HG02943 (cell line): ENCODE results near the gene LRRC8E.
"Not testable (repeated sequence)": the region's sequence is repeated elsewhere in the genome, so short reads cannot be mapped to it uniquely, and the experiment has no call there.

ENCODE experiments used
- ATAC-seq: cut with Tn5 transposase; IDR thresholded peaks from one replicate; pipeline ENCODE4 v1.9.1; 2021; ENCODE audit warnings: mild to moderate bottlenecking, low read depth, moderate library complexity; ENCODE audit not compliant: unreplicated experiment

The LRRC8E gene

DNA sequence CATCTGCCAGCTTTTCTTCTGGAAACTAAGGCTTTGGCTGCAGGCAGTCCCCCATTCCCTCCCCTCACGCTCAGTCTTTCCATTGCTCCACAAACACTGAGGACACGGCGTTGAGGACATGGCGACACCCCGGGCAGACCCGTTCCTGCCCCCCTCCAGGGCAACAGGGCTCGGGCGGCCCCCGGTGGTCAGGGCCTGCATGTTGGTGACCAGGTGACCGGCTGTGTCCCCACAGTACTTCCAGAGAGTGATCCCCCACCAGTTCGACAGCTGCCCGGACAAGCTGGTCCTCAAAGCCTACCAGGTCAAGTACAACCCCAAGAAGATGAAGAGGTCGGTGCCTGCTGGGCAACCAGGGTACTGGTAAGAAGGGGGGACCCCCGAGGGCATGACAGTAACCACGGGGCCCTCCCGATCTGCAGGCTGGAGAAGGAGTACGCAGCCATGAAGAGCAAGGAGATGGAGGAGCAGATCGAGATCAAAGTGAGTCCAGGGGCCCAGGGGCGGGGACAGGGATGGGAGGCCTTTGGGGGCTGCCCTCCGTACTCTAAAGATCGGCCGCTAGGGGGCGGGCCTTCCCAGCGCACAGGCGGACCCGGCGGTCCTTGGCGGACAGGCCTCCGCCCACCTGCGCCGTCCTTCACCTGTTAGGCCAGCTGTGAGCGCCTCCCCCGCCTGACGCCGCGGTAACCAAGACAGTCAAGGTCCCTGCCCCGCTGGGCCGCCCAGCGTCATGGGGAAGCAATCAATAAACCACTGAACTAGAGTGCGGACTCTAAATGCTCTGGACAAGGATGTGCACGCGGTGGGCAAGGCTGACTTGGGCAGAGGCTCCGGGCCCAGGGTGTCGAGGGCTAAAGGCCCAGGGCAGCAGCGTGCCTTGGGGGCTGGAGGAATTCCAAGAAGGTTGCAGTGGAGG, 35.2 kb upstream of the LRRC8E start:
- no peak for ATAC-seq

DNA sequence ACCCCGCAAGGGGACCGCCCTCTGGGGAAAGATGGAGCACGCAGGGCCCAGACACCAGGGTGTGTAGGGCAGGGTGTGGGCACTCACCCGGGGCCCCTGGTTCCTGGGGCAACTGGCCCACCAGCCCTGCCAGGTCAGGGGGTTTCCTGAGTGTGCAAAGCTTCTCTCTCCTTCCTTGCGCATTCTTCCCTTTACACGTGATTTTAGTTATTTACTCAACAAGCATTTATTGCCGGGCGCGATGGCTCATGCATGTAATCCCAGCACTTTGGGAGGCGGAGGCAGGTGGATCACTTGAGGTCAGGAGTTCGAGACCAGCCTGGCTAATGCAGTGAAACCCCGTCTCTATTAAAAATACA, 34.6 kb upstream of the LRRC8E start:
- ATAC-seq: no peak

GRCh38 chr19:7855426-7856108, 32.7 kb upstream of the LRRC8E start:
- no peak for ATAC-seq

DNA sequence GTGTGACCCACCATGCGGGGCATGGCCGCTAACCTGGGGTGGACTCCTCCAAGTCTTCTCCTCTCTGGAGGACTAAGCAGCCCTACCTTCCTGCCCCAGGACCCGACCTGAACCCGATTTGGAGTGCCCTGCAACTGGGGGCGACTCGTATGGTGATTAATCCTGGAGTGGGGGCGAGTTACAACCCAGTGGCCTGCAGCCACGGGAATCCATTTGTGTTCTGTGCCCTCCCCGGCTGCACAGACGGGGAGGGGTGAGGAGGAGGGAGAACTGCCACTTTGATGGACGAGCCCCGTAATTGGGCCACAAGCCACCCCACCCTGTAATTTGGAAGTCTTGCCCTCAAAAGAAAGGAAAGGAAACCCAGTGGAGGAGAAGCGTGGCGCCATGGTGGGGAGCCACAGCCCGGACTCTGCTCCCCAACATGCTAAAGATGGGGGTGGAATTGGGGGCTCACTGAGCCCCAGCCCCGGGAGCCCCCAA, 32.2 kb upstream of the LRRC8E start:
- no peak for ATAC-seq

DNA sequence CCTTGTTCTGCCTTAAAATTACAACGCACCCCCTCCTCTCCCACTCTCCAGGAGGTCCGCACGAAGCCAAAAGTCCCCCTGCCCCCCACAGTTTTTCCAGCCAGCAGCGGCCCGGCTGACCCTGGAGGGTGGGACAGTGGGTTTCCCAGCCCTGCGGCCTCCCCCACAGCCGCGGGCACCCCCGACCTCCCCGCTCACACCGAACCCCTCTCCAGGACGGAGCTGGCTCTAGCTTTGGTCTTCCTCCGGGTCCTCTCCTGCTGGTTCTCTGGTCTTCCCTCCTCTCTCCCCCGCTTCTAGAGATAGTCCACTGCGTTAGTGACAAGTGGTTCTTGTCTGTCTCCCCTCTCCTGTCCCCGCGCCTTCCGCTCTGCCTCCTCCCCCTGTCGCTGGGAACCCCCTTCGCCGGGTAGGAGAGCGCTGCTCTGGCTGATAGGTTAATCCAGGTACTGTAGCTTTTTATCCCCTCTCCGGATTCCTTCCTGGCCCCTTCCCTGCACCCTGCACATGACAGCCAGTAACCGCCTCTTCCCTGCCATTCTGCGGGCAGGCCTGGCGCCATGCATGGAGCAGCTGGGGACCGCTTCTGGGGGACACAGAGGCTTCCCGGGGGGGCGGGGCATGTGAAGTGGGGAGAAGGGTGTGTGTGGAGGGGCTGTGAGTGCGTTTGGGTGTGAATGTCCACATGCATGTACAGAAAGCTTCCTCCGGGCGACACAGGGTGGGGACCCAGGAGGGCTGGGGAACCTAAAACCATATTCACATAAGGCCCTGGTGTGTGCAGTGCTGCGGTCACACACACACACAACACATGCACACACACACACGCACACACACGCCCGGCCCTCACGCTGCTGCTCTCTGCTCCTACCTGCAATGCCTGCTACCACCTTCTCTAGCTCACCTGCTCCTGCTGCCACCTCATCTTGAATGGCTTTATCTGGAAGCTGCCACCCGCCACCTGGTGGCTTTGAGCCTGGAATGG, 31.3 kb upstream of the LRRC8E start:
- no peak for ATAC-seq

DNA sequence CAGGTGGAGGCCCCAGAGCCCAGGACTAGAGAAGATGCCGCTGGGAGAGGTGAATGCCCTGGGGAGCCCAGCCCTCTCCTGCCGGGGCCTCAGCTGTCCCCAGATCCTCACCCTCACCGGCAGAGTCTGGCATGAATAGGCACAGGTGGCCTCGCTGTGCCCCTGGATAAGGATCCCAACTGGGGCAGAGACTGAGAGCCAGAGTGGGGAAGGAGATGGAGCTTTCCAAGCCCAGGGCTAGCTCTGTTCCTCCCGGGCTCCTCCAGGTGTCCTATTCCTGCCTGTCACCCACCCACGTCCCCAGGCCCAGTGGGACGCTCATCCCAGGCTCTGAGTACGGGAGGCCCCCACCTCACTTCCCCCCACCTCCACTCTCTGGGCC, 30.6 kb upstream of the LRRC8E start:
- ATAC-seq: no peak

DNA sequence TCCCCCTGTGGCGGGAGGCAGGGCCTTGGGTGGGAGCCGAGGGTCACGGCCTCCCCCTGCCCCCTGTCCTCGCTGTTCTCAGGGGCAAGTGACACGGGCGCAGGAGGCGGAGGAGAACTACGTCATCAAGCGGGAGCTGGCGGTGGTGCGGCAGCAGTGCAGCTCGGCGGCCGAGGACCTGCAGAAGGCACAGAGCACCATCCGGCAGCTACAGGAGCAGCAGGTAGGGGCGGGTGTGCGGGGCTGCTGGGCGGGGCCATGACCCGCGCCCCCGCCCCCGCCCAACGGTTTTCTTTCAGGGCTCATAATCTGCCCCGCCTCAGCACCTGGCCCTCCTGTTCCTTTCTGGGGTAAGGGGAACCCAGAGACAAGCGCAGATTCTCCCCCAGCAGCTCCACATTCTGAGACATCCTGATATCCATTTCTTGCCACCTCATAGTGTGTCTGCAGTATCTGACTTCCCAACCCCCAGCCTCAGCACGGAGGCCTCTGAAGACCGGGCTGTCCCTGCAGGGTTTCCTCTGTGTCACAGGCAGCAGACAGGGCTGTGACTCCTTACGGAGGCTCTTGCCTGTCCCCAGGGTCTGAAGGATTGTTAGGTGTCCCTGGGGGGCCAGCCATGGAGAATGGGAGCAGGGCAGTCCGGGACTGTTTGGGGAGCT, 30.1 kb upstream of the LRRC8E start:
- ATAC-seq: no peak

- ATAC-seq: not testable (repeated sequence)
Measured at GRCh38 chr19:7859087-7859486, 29.2 kb upstream of the LRRC8E start.

DNA sequence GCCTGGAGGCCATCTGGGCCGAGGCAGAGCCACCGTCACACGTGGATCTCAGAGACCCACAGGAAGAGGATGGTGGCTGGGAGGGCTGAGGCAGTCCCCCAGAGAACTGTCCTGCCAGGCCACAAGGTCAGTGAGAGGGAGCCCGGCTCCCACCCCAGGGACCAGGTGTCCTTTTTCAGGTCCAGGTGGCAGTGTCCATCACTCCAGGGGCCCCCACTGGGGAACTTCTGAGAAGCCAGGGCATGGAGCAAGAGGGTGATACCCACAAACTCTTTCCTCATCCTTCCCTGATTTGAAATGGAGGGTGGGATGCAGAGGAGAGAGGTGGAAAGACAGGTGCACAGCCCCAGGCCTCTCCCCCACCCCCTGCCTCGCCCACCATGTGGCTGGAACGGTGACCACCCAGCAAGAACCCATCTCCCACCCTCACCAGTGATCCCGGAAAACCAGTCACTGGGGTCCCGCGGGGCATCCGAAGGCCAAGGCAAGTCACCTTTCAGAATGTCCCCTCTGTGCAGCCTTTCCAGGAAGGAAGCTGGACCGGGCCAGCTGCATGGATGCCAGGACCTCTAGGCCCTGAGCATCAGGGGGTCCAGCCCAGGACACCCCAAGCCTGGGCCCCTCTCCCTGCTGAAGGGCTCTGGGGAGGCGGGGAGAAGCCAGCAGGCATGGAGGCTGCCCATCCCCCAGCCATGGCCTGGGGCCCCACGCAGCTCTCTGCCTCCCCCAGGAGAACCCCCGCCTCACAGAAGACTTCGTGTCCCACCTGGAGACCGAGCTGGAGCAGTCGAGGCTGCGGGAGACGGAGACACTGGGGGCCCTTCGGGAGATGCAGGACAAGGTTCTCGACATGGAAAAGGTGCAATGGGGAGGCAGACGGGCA, 28.2 kb upstream of the LRRC8E start:
- no peak for ATAC-seq

GRCh38 chr19:7860714-7861618, 27.3 kb upstream of the LRRC8E start:
- no peak for ATAC-seq

DNA sequence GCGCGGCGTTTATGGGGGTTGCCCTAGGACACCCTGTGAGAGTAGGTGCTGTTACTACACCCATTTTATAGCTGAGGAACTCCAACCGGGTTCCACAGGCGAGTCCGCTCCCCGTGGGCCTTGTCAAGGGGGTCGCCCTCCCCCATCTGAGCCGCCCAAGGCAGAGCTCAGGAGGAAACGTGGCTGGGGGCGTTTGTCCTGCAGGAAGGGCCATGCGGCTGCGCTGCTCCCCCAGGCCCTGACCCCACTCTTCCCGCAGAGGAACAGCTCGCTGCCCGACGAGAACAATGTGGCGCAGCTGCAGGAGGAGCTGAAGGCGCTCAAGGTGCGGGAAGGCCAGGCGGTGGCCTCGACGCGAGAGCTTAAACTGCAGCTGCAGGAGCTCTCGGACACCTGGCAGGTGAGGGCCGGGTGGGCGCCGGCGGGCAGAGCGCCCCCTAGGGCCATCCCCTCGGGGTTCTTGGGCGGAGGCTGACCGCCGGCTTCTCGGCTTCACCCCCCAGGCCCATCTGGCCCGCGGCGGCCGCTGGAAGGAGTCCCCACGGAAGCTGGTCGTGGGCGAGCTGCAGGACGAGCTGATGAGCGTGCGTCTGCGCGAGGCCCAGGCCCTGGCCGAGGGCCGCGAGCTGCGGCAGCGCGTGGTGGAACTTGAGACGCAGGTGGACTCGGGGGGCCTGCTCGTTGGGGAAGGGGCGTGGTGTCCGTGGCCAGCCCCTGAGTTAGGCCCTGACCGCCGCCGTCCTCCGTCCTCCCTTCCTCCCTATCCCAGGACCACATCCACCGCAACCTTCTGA, 26.5 kb upstream of the LRRC8E start:
- ATAC-seq: no peak

GRCh38 chr19:7862413-7862951, 25.8 kb upstream of the LRRC8E start:
- ATAC-seq: no peak

DNA sequence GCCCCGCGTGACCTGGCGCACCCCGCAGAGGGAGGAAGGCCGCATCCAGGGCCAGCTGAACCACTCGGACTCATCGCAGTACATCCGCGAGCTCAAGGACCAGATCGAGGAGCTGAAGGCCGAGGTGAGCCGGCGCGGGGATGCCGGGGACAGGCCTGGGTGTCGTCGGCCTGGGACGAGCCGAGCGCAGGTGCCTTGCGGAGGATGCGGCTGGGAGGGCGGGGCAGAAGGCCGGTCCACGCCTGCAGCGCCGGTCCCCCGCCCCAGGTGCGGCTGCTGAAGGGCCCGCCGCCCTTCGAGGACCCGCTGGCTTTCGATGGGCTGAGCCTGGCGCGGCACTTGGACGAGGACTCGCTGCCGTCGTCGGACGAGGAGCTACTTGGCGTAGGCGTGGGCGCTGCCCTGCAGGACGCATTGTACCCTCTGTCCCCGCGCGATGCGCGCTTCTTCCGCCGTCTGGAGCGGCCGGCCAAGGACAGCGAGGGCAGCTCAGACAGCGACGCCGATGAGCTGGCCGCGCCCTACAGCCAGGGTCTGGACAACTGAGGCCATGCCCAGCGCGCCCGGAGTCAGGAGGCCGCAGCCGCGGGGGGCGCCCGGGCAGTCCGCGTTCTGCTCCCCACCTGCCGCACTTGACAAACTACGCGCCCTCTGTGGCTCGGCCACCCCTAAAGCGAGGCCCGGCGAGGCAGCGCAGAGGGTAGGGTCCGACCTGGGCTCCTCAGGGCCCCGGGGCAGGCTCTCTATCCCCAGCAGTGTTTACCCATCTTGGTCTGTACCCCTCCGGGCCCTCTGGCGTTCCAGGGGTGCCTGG, 24.9 kb upstream of the LRRC8E start:
- ATAC-seq: no peak

DNA sequence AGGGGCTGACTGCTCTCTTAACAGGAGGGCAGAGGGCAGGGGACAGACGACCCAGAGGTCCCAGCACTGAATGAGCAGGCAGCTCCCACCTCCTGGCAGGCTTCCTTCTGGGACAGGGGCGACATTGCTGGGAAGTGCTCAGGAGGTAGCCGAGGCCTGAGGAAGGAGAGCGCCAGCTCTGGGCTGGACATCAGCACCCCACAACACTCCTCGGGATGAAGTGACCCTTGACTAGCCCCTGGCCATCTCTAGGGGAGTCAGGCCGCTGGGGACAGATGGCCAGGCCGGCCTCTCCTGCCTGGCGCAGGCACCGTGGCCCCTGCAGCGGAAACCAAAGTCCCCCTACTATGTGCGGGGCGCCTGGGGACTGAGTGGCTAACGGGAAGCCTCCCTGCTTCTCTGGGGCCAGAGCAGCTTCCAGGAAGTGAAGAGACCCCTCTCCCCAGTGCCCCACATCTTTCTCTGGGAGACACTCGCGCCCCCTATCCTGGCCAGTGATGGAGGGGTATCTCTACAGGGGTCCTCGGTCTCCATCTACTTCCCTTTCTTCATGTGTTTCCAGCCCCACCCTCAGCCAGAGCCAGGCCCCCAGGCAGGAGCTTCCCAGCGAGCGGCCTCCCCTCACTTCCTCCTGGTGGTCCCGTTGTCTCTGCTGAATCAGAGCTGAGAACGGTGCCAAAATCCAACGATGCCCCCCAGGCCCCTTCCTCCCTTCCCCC, 24.2 kb upstream of the LRRC8E start:
- no peak for ATAC-seq

DNA sequence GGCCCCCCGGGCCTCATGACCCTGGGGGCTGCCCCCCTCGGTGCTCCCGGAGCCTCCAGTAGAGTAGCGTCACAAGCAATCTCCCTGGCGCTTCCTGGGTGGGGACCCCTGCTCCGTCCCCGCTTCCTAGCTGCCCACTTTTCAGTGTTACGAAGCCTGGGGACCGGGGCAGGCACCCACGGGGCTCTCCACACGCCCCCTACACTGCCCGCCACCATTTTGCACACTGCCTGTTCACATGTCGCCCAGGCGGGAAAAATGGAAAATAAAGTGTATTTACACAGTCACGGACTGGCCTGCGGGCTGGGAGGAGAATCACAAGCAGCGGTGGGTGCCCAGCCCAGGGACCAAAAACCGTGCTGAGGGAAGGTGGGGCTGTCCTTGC, 23.6 kb upstream of the LRRC8E start:
- ATAC-seq: no peak
